GM23338 (cell line): ENCODE results near the gene TTC14. TPM values are rescaled to one million over a fixed set of nuclear protein-coding genes. Genes with fewer than 3 reads are reported as not detected.

Experiments used
- ATAC-seq: fragments of 200-7000 bp; cut with Tn5 transposase; 3 replicates; pipeline ENCODE4 v1.9.1; 2020
- DNase-seq: peaks from one replicate; pipeline ENCODE4 v3.0.0-alpha.2; 2015; ENCODE audit warnings: low spot score
- H2AFZ ChIP-seq: fragments of 200-600 bp; sonication (generic); 2 replicates; pipeline ENCODE4 v1.8.0; 2016; ENCODE audit warnings: antibody characterized with exemption, mild to moderate bottlenecking, moderate library complexity
- H3F3A ChIP-seq: fragments of 200-600 bp; sonication (generic); replicated peaks from 2 replicates; pipeline ENCODE4 v1.8.0; 2017; ENCODE audit warnings: antibody characterized with exemption, mixed run types, low read depth
- H3K27ac ChIP-seq: fragments of 200-600 bp; sonication (generic); 2 replicates; pipeline ENCODE4 v1.6.1; 2016; ENCODE audit warnings: low read depth
- H3K27me3 ChIP-seq: fragments of 200-600 bp; sonication (generic); 2 replicates; pipeline ENCODE4 v1.8.0; 2016; ENCODE audit warnings: mild to moderate bottlenecking, mixed run types, moderate library complexity; ENCODE audit not compliant: insufficient read depth
- H3K36me3 ChIP-seq: fragments of 200-600 bp; sonication (generic); 2 replicates; pipeline ENCODE4 v1.8.0; 2016; ENCODE audit warnings: mild to moderate bottlenecking; ENCODE audit not compliant: insufficient read depth
- H3K4me1 ChIP-seq: fragments of 200-600 bp; sonication (generic); 2 replicates; pipeline ENCODE4 v1.8.0; 2016; ENCODE audit warnings: mild to moderate bottlenecking, moderate library complexity; ENCODE audit not compliant: insufficient read depth
- H3K4me2 ChIP-seq: fragments of 200-600 bp; sonication (generic); 2 replicates; pipeline ENCODE4 v1.7.1; 2017; ENCODE audit warnings: mixed run types
- H3K4me3 ChIP-seq: fragments of 200-600 bp; sonication (generic); 2 replicates; pipeline ENCODE4 v1.6.1; 2016; ENCODE audit warnings: mixed run types
- H3K79me2 ChIP-seq: fragments of 200-600 bp; sonication (generic); replicated peaks from 2 replicates; pipeline ENCODE4 v1.8.0; 2017; ENCODE audit warnings: mild to moderate bottlenecking; ENCODE audit not compliant: insufficient read depth
- H3K9me2 ChIP-seq: fragments of 200-600 bp; sonication (generic); 2 replicates; pipeline ENCODE4 v1.8.0; 2017; ENCODE audit not compliant: insufficient read depth
- H4K20me1 ChIP-seq: fragments of 200-600 bp; sonication (generic); replicated peaks from 2 replicates; pipeline ENCODE4 v1.8.0; 2017; ENCODE audit warnings: mild to moderate bottlenecking; ENCODE audit not compliant: insufficient read depth
- H3K27ac Mint-ChIP-seq: 2 replicates; pipeline ENCODE4 v1.8.0; 2020; ENCODE audit warnings: inconsistent platforms, mild to moderate bottlenecking, moderate library complexity, mixed read lengths
- H3K27me3 Mint-ChIP-seq: 3 replicates; pipeline ENCODE4 v1.8.0; 2022; ENCODE audit warnings: low read depth, mild to moderate bottlenecking, moderate library complexity, mixed read lengths, inconsistent platforms; ENCODE audit not compliant: insufficient read depth, poor library complexity
- H3K36me3 Mint-ChIP-seq: 3 replicates; pipeline ENCODE4 v1.8.0; 2021; ENCODE audit warnings: low read depth, mild to moderate bottlenecking, inconsistent platforms, moderate library complexity, mixed read lengths
- H3K4me1 Mint-ChIP-seq: 3 replicates; pipeline ENCODE4 v1.8.0; 2020; ENCODE audit warnings: mild to moderate bottlenecking, inconsistent platforms, mixed read lengths
- H3K4me3 Mint-ChIP-seq: 3 replicates; pipeline ENCODE4 v1.8.0; 2021; ENCODE audit warnings: moderate library complexity, mild to moderate bottlenecking, inconsistent platforms, mixed read lengths
- H3K9me3 Mint-ChIP-seq: 3 replicates; pipeline ENCODE4 v1.8.0; 2020; ENCODE audit warnings: moderate library complexity, mild to moderate bottlenecking, inconsistent platforms, mixed read lengths
- EZH2 ChIP-seq: fragments of 200-600 bp; sonication (generic); IDR thresholded peaks from one replicate; pipeline ENCODE4 v1.8.0; 2017; ENCODE audit warnings: antibody characterized with exemption, mild to moderate bottlenecking, low read depth; ENCODE audit not compliant: unreplicated experiment
- REST ChIP-seq: IDR thresholded peaks from one replicate; pipeline ENCODE4 v1.6.1; 2018; ENCODE audit warnings: antibody characterized with exemption; ENCODE audit not compliant: unreplicated experiment
- ZNF114 ChIP-seq: fragments of 250-450 bp; sonication (Bioruptor Pico); IDR thresholded peaks from 2 replicates; pipeline ENCODE4 v1.5.0; 2020; ENCODE audit warnings: mild to moderate bottlenecking, moderate library complexity
- polyA plus RNA-seq: library from polyadenylated mRNA; unstranded; fragments of >200 nt; fragmentation: Nextera tagmentation; extraction: Ambion mirVana; gene quantifications from 2 replicates; pipeline ENCODE4 v1.2.1, GENCODE V29; 2016
- total RNA-seq: library from RNA; depleted of rRNA; stranded (reverse); fragments of >200 nt; shearing (Covaris generic); gene quantifications from 2 replicates; pipeline ENCODE4 v1.2.3, GENCODE V29; 2014
- TF ChIP-seq, protein P1 (sequence below), 2 experiments: fragments of 200-600 bp in 1 of 2; sonication (generic) in 1 of 2; conservative IDR thresholded peaks; 2 replicates each; pipeline versions ENCODE4 v1.5.1 to v1.6.1; 2016 to 2017; ENCODE audit warnings: antibody characterized with exemption in 2 of 2, low read depth in 2 of 2, mild to moderate bottlenecking in 2 of 2, moderate library complexity in 1 of 2
- TF ChIP-seq, protein P2 (sequence below): fragments of 250-450 bp; sonication (Bioruptor Pico); IDR thresholded peaks from 2 replicates; pipeline ENCODE4 v1.5.0; 2020; ENCODE audit warnings: mild to moderate bottlenecking, moderate library complexity

Gene TTC14
- total and polyA plus RNA-seq, 2 experiments from 2014 or later = 20.0 to 22.1 TPM

- TF ChIP-seq ZNF114 (no peak), EZH2 (no peak), REST (no peak)
- TF ChIP-seq, protein P1, sequence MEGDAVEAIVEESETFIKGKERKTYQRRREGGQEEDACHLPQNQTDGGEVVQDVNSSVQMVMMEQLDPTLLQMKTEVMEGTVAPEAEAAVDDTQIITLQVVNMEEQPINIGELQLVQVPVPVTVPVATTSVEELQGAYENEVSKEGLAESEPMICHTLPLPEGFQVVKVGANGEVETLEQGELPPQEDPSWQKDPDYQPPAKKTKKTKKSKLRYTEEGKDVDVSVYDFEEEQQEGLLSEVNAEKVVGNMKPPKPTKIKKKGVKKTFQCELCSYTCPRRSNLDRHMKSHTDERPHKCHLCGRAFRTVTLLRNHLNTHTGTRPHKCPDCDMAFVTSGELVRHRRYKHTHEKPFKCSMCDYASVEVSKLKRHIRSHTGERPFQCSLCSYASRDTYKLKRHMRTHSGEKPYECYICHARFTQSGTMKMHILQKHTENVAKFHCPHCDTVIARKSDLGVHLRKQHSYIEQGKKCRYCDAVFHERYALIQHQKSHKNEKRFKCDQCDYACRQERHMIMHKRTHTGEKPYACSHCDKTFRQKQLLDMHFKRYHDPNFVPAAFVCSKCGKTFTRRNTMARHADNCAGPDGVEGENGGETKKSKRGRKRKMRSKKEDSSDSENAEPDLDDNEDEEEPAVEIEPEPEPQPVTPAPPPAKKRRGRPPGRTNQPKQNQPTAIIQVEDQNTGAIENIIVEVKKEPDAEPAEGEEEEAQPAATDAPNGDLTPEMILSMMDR (conservative IDR thresholded peaks at IDR 0.05; ENCODE audit: low read depth in 2 of 2) = no peak
- TF ChIP-seq, protein P2, sequence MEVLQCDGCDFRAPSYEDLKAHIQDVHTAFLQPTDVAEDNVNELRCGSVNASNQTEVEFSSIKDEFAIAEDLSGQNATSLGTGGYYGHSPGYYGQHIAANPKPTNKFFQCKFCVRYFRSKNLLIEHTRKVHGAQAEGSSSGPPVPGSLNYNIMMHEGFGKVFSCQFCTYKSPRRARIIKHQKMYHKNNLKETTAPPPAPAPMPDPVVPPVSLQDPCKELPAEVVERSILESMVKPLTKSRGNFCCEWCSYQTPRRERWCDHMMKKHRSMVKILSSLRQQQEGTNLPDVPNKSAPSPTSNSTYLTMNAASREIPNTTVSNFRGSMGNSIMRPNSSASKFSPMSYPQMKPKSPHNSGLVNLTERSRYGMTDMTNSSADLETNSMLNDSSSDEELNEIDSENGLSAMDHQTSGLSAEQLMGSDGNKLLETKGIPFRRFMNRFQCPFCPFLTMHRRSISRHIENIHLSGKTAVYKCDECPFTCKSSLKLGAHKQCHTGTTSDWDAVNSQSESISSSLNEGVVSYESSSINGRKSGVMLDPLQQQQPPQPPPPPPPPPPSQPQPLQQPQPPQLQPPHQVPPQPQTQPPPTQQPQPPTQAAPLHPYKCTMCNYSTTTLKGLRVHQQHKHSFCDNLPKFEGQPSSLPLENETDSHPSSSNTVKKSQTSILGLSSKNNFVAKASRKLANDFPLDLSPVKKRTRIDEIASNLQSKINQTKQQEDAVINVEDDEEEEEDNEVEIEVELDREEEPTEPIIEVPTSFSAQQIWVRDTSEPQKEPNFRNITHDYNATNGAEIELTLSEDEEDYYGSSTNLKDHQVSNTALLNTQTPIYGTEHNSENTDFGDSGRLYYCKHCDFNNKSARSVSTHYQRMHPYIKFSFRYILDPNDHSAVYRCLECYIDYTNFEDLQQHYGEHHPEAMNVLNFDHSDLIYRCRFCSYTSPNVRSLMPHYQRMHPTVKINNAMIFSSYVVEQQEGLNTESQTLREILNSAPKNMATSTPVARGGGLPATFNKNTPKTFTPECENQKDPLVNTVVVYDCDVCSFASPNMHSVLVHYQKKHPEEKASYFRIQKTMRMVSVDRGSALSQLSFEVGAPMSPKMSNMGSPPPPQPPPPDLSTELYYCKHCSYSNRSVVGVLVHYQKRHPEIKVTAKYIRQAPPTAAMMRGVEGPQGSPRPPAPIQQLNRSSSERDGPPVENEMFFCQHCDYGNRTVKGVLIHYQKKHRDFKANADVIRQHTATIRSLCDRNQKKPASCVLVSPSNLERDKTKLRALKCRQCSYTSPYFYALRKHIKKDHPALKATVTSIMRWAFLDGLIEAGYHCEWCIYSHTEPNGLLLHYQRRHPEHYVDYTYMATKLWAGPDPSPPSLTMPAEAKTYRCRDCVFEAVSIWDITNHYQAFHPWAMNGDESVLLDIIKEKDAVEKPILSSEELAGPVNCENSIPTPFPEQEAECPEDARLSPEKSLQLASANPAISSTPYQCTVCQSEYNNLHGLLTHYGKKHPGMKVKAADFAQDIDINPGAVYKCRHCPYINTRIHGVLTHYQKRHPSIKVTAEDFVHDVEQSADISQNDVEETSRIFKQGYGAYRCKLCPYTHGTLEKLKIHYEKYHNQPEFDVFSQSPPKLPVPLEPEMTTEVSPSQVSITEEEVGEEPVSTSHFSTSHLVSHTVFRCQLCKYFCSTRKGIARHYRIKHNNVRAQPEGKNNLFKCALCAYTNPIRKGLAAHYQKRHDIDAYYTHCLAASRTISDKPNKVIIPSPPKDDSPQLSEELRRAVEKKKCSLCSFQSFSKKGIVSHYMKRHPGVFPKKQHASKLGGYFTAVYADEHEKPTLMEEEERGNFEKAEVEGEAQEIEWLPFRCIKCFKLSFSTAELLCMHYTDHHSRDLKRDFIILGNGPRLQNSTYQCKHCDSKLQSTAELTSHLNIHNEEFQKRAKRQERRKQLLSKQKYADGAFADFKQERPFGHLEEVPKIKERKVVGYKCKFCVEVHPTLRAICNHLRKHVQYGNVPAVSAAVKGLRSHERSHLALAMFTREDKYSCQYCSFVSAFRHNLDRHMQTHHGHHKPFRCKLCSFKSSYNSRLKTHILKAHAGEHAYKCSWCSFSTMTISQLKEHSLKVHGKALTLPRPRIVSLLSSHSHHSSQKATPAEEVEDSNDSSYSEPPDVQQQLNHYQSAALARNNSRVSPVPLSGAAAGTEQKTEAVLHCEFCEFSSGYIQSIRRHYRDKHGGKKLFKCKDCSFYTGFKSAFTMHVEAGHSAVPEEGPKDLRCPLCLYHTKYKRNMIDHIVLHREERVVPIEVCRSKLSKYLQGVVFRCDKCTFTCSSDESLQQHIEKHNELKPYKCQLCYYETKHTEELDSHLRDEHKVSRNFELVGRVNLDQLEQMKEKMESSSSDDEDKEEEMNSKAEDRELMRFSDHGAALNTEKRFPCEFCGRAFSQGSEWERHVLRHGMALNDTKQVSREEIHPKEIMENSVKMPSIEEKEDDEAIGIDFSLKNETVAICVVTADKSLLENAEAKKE = no peak
- no peaks in the 10 kb centered on the region for H3K4me1 Mint-ChIP-seq
- H3F3A ChIP-seq = no peaks in the 10 kb centered on the region
Measured at GRCh38 chr3:180611006-180611405, 9.0 kb downstream of the TTC14 start.

More at GRCh38 chr3:180611006-180611405, 9.0 kb downstream of the TTC14 start:
- Mint-ChIP-seq H3K36me3 (peaks cover 53% of the 10 kb centered on the region), H3K9me3 (no peaks in the 10 kb centered on the region), H3K4me3 (no peak overlapping the region), H3K27me3 (no peaks in the 10 kb centered on the region), H3K27ac (no peak overlapping the region)
- DNase-seq = no peak
- Histone ChIP-seq H4K20me1 (0 out of 2 replicates have a peak, but pooled peaks cover 3% of the 10 kb centered on the region), H3K79me2 (no peaks in the 10 kb centered on the region), H3K4me2 (no peak overlapping the region), H3K4me3 (no peak overlapping the region), H3K27me3 (no peaks in the 10 kb centered on the region), H3K9me2 (no peaks in the 10 kb centered on the region), H2AFZ (no peak overlapping the region), H3K27ac (no peak overlapping the region), H3K4me1 (no peaks in the 10 kb centered on the region), H3K36me3 (peaks cover 46% of the 10 kb centered on the region)
- ATAC-seq = no peak
